GM10847 (cell line): ENCODE measurements around the gene PPIG.

Source experiments
- POLR2A ChIP-seq: IDR thresholded peaks from 2 replicates; pipeline ENCODE4 v1.6.1; 2011; ENCODE audit not compliant: insufficient read length; ENCODE audit errors: extremely low read depth

PPIG gene

DNA sequence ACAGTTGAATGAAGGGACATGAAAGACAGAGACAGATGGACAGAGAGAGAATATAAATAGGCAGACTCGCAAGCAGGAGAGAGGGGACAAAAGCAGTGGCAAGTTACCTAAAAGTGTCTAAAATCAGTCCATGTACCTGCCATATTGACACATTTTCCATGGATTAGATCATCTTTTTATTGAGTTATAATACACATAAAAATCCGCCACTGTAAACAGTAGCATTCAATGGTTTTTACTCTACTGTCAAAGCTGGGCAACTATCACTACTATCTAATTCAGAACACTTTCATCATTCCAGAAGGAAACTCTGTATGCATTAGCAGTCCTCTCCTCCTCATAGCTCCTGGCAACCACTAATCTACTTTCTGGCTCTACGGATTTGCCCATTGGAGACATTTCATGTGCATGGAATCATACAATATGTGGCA, 100.0 kb downstream of the PPIG start:
- TF ChIP-seq POLR2A: no peak

DNA sequence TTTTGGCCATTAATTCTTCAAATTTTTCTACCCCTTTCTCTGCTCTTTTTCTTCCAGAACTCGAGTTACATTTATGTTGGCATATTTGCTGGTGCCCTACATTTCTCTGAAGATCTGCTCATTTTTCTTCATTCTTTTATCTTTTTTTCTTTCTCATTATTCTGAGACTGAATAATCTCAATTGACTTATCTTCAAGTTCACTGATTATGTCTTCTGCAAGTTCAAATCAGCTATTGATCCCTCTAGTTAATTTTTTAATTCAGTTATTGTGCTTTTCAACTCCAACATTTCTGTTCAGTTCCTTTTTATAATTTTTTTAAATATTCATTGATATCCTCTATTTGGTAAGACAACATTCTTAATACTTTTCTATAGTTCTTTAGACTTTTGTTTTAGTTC, 106.8 kb downstream of the PPIG start:
- no peak for TF ChIP-seq POLR2A
